K562 (cell line): Measurements from ENCODE around the gene SNAPC3. TPM values are rescaled to one million over a fixed set of nuclear protein-coding genes. Genes with fewer than 3 reads are reported as not detected.

ENCODE experiments used
- HMG20B ChIP-seq: fragments of 250-450 bp; sonication (Bioruptor Pico); IDR thresholded peaks from 2 replicates; pipeline ENCODE4 v1.5.0; 2021; ENCODE audit warnings: mild to moderate bottlenecking
- HMGN3 ChIP-seq: IDR thresholded peaks from 2 replicates; pipeline ENCODE4 v1.6.1; 2011; ENCODE audit warnings: borderline replicate concordance, low read depth, mild to moderate bottlenecking, mixed read lengths, low read length; ENCODE audit not compliant: insufficient read length; ENCODE audit errors: extremely low read depth
- MYBL2 ChIP-seq, 2 experiments: fragments of 450-650 bp in 1 of 2; sonication (generic) in 1 of 2; formaldehyde crosslinking in 1 of 2; IDR thresholded peaks; 2 replicates each; pipeline versions ENCODE4 v1.6.1 to v1.8.1; 2017 to 2022; ENCODE audit warnings: borderline replicate concordance in 1 of 2, inconsistent platforms in 1 of 2, low read depth in 1 of 2, mild to moderate bottlenecking in 1 of 2, missing genetic modification reagents in 1 of 2, moderate library complexity in 1 of 2
- PKNOX1 ChIP-seq: fragments of 450-650 bp; IDR thresholded peaks from 2 replicates; pipeline ENCODE4 v1.6.1; 2016
- PML ChIP-seq: IDR thresholded peaks from 2 replicates; pipeline ENCODE4 v1.6.1; 2012; ENCODE audit warnings: low read length, inconsistent platforms
- SIX5 ChIP-seq, 2 experiments: IDR thresholded peaks; 2 replicates each; pipeline ENCODE4 v1.6.1; 2011; ENCODE audit warnings: low read length in 2 of 2, borderline replicate concordance in 1 of 2, low read depth in 1 of 2, mild to moderate bottlenecking in 1 of 2, moderate library complexity in 1 of 2; ENCODE audit not compliant: insufficient read depth in 1 of 2
- TBP ChIP-seq: optimal IDR thresholded peaks from 2 replicates; pipeline ENCODE3; 2011; ENCODE audit warnings: low read depth, low read length, improper control_type of control experiment
- ZBTB11 ChIP-seq, 3 experiments: fragments of 200-800 bp in 1 of 3; fragments of 250-450 bp in 1 of 3; fragments of 450-650 bp in 1 of 3; sonication (Bioruptor Pico) in 1 of 3; sonication (Bioruptor generic) in 1 of 3; formaldehyde crosslinking in 1 of 3; IDR thresholded peaks; 2 replicates each; pipeline versions ENCODE4 v1.6.1 to v1.8.0; 2016 to 2022; ENCODE audit warnings: mild to moderate bottlenecking in 2 of 3, missing genetic modification characterization in 2 of 3, missing compliant biosample characterization in 1 of 3, moderate library complexity in 1 of 3
- ZNF212 ChIP-seq: fragments of 450-650 bp; formaldehyde crosslinking; IDR thresholded peaks from 2 replicates; pipeline ENCODE4 v1.4.0; 2020; ENCODE audit warnings: mild to moderate bottlenecking
- polyA plus RNA-seq, 8 experiments: library from polyadenylated mRNA; depleted of rRNA in 4 of 8; stranded (reverse) in 5 of 8; unstranded in 3 of 8; fragments of >200 nt; fragmentation: Nextera tagmentation in 2 of 8; fragmentation: Illumina TruSeq in 1 of 8; extraction: Ambion mirVana in 2 of 8; extraction: Trizol in 1 of 8; gene quantifications; 2 replicates each; pipeline versions ENCODE4 v1.2.1 to v1.2.3, GENCODE V29; 2011 to 2014; ENCODE audit warnings: inconsistent platforms in 1 of 8, missing spikeins in 1 of 8
- total RNA-seq, 7 experiments: library from RNA; depleted of rRNA in 6 of 7; stranded (reverse); fragments of >200 nt in 6 of 7; fragmentation: Illumina TruSeq in 2 of 7; extraction: Trizol in 2 of 7; gene quantifications; 2 replicates each; pipeline versions ENCODE4 v1.2.1 to v1.2.3, GENCODE V29; 2011 to 2021; ENCODE audit warnings: low replicate concordance in 1 of 7
- TF ChIP-seq, protein P1 (sequence below): sonication (generic); formaldehyde crosslinking; IDR thresholded peaks from 2 replicates; pipeline ENCODE4 v1.8.0; 2022; ENCODE audit warnings: mild to moderate bottlenecking, missing genetic modification reagents
- TF ChIP-seq, protein P2 (sequence below): sonication (generic); formaldehyde crosslinking; IDR thresholded peaks from 2 replicates; pipeline ENCODE4 v1.8.1; 2023; ENCODE audit warnings: mild to moderate bottlenecking, missing genetic modification reagents
- TF ChIP-seq, protein P3 (sequence below): sonication (generic); formaldehyde crosslinking; IDR thresholded peaks from 2 replicates; pipeline ENCODE4 v1.8.0; 2022; ENCODE audit warnings: mild to moderate bottlenecking, missing genetic modification reagents

SNAPC3 gene
- total and polyA plus RNA-seq, 9 of the 15 experiments (the other 6 are each of a cell fraction or from before 2014, with no cell fraction given) = 2.3 to 38.9 (median 19.8) TPM

- TF ChIP-seq PKNOX1 (peak; percentile 30), ZNF212 (CRISPR knock-in tag) (no peak), PML (peak; percentile 29; the same call in 1 of the 2 replicates), ZBTB11 (CRISPR knock-in tag; IDR thresholded peaks at IDR 0.05) (peak in 1 of 3 experiments; percentile 73; a peak in 2 of 6 replicates), HMGN3 (peak; percentile 70), SIX5 (IDR thresholded peaks at IDR 0.05; ENCODE audit: borderline replicate concordance in 1 of 2, insufficient read depth in 1 of 2, low read depth in 1 of 2, low read length in 2 of 2) (peak; percentile 74 to 80), MYBL2 (IDR thresholded peaks at IDR 0.05; ENCODE audit: low read depth) (peak; percentile 79), MYBL2 (CRISPR knock-in tag; IDR thresholded peaks at IDR 0.05; ENCODE audit: borderline replicate concordance) (no peak), HMG20B (CRISPR knock-in tag) (no peak), TBP (peak; percentile 47)
- TF ChIP-seq, protein P1, sequence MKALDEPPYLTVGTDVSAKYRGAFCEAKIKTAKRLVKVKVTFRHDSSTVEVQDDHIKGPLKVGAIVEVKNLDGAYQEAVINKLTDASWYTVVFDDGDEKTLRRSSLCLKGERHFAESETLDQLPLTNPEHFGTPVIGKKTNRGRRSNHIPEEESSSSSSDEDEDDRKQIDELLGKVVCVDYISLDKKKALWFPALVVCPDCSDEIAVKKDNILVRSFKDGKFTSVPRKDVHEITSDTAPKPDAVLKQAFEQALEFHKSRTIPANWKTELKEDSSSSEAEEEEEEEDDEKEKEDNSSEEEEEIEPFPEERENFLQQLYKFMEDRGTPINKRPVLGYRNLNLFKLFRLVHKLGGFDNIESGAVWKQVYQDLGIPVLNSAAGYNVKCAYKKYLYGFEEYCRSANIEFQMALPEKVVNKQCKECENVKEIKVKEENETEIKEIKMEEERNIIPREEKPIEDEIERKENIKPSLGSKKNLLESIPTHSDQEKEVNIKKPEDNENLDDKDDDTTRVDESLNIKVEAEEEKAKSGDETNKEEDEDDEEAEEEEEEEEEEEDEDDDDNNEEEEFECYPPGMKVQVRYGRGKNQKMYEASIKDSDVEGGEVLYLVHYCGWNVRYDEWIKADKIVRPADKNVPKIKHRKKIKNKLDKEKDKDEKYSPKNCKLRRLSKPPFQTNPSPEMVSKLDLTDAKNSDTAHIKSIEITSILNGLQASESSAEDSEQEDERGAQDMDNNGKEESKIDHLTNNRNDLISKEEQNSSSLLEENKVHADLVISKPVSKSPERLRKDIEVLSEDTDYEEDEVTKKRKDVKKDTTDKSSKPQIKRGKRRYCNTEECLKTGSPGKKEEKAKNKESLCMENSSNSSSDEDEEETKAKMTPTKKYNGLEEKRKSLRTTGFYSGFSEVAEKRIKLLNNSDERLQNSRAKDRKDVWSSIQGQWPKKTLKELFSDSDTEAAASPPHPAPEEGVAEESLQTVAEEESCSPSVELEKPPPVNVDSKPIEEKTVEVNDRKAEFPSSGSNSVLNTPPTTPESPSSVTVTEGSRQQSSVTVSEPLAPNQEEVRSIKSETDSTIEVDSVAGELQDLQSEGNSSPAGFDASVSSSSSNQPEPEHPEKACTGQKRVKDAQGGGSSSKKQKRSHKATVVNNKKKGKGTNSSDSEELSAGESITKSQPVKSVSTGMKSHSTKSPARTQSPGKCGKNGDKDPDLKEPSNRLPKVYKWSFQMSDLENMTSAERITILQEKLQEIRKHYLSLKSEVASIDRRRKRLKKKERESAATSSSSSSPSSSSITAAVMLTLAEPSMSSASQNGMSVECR = peak; percentile 64; the same call in 1 of the 2 replicates
- TF ChIP-seq, protein P2, sequence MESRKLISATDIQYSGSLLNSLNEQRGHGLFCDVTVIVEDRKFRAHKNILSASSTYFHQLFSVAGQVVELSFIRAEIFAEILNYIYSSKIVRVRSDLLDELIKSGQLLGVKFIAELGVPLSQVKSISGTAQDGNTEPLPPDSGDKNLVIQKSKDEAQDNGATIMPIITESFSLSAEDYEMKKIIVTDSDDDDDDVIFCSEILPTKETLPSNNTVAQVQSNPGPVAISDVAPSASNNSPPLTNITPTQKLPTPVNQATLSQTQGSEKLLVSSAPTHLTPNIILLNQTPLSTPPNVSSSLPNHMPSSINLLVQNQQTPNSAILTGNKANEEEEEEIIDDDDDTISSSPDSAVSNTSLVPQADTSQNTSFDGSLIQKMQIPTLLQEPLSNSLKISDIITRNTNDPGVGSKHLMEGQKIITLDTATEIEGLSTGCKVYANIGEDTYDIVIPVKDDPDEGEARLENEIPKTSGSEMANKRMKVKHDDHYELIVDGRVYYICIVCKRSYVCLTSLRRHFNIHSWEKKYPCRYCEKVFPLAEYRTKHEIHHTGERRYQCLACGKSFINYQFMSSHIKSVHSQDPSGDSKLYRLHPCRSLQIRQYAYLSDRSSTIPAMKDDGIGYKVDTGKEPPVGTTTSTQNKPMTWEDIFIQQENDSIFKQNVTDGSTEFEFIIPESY (CRISPR knock-in tag) = peak; percentile 79
- TF ChIP-seq, protein P3, sequence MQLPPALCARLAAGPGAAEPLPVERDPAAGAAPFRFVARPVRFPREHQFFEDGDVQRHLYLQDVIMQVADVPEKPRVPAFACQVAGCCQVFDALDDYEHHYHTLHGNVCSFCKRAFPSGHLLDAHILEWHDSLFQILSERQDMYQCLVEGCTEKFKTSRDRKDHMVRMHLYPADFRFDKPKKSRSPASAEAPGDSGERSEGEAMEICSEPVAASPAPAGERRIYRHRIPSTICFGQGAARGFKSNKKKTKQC = peak; percentile 98; the same call in 1 of the 2 replicates
Measured at GRCh38 chr9:15422372-15423230, at the start of gene SNAPC3 (continued).
